K562 (cell line): ENCODE data around the gene NMRK2. TPM values are rescaled to one million over a fixed set of nuclear protein-coding genes. Genes with fewer than 3 reads are reported as not detected.

Source experiments
- ATAC-seq: fragments of 200-7000 bp; cut with Tn5 transposase; 3 replicates; pipeline ENCODE4 v1.9.1; 2020; ENCODE audit warnings: moderate library complexity
- BruUV-seq: library from RNA; stranded (reverse); fragments of 400-500 nt; replicated peaks from 2 replicates; lab custom pipeline; 2021; lab: Mats Ljungman, UMichigan
- CTCF ChIA-PET: fragments of 300-600 bp; formaldehyde crosslinking; extraction: SDS; loops from one replicate; lab custom pipeline; 2021; ENCODE audit warnings: low intra/inter-chr PET ratio; lab: Yijun Ruan, JAX
- POLR2A ChIA-PET: fragments of 300-600, 350-650 bp; sonication (Branson Sonifier 250); formaldehyde crosslinking; extraction: SDS; loops from one replicate; lab custom pipeline; 2021; ENCODE audit warnings: antibody characterized with exemption, inconsistent platforms; lab: Yijun Ruan, JAX
- DNase-seq, 4 experiments: peaks; one replicate each; pipeline versions ENCODE4 v3.0.0 to v3.0.0-alpha.2; 2011 to 2018; ENCODE audit warnings: low spot score in 3 of 4, mixed read lengths in 3 of 4; ENCODE audit errors: extremely low read depth in 1 of 4
- FAIRE-seq: peaks from 2 replicates; lab custom pipeline; 2011; peaks lifted over from hg19 to GRCh38; lab: Jason Lieb, UNC
- H2AFZ ChIP-seq: 2 replicates; pipeline ENCODE4 v1.6.0; 2011; ENCODE audit warnings: low read depth, low read length, control low read depth, inconsistent platforms
- H3K27ac ChIP-seq: fragments of 200-600 bp; 3 replicates; pipeline ENCODE4 v1.8.0; 2011; ENCODE audit warnings: low read depth, mild to moderate bottlenecking, control low read depth, inconsistent platforms, low read length, moderate library complexity, mixed read lengths; ENCODE audit errors: extremely low read depth
- H3K27me3 ChIP-seq, 2 experiments: fragments of 300-600 bp in 1 of 2; 2 replicates in 1 of 2; 3 replicates in 1 of 2; pipeline versions ENCODE4 v1.6.0 to v1.8.0; 2011; ENCODE audit warnings: inconsistent platforms in 2 of 2, low read length in 2 of 2, mild to moderate bottlenecking in 1 of 2, mixed read lengths in 1 of 2, moderate library complexity in 1 of 2; ENCODE audit not compliant: control insufficient read depth in 2 of 2, insufficient read depth in 2 of 2
- H3K36me3 ChIP-seq: fragments of 300-600 bp; 3 replicates; pipeline ENCODE4 v1.8.0; 2011; ENCODE audit warnings: mild to moderate bottlenecking, low read length, inconsistent platforms; ENCODE audit not compliant: control insufficient read depth, insufficient read depth
- H3K4me1 ChIP-seq, 2 experiments: fragments of 200-600 bp in 1 of 2; replicated peaks in 1 of 2; 2 replicates in 1 of 2; 3 replicates in 1 of 2; pipeline versions ENCODE4 v1.5.1 to v1.8.0; 2011; ENCODE audit warnings: inconsistent platforms in 2 of 2, low read length in 2 of 2, mild to moderate bottlenecking in 1 of 2, mixed read lengths in 1 of 2, moderate library complexity in 1 of 2; ENCODE audit not compliant: control insufficient read depth in 2 of 2, insufficient read depth in 2 of 2
- H3K4me2 ChIP-seq: 2 replicates; pipeline ENCODE4 v1.6.1; 2011; ENCODE audit warnings: low read length, control low read depth, inconsistent platforms, mixed read lengths; ENCODE audit not compliant: insufficient read depth
- H3K4me3 ChIP-seq: fragments of 200-600 bp; sonication (generic), shearing (Covaris generic); 2 replicates; pipeline ENCODE4 v1.5.1; 2016; ENCODE audit warnings: control low read depth, inconsistent platforms
- H3K79me2 ChIP-seq: fragments of 200-600 bp; 3 replicates; pipeline ENCODE4 v1.8.0; 2011; ENCODE audit warnings: low read length, inconsistent platforms; ENCODE audit not compliant: control insufficient read depth, insufficient read depth
- H3K9ac ChIP-seq, 2 experiments: 2 replicates each; pipeline versions ENCODE4 v1.6.0 to v1.6.1; 2011; ENCODE audit warnings: low read depth in 2 of 2, low read length in 2 of 2, control low read depth in 1 of 2, inconsistent platforms in 1 of 2, mild to moderate bottlenecking in 1 of 2, mixed read lengths in 1 of 2; ENCODE audit not compliant: insufficient read depth in 1 of 2
- H3K9me1 ChIP-seq: one replicate; pipeline ENCODE4 v1.6.0; 2011; ENCODE audit warnings: inconsistent platforms, mild to moderate bottlenecking, low read length, moderate library complexity; ENCODE audit not compliant: control insufficient read depth, insufficient read depth
- H3K9me3 ChIP-seq: replicated peaks from 2 replicates; pipeline ENCODE4 v1.5.1; 2011; ENCODE audit warnings: low read depth, low read length, inconsistent platforms; ENCODE audit not compliant: control insufficient read depth, insufficient read depth
- H4K20me1 ChIP-seq: replicated peaks from 2 replicates; pipeline ENCODE4 v1.6.1; 2011; ENCODE audit warnings: low read length, inconsistent platforms, mixed read lengths; ENCODE audit not compliant: control insufficient read depth, insufficient read depth
- CBFA2T2 ChIP-seq: fragments of 450-650 bp; conservative IDR thresholded peaks from 2 replicates; pipeline ENCODE4 v1.6.1; 2017; ENCODE audit warnings: mild to moderate bottlenecking
- DACH1 ChIP-seq: fragments of 450-650 bp; IDR thresholded peaks from 2 replicates; pipeline ENCODE4 v1.6.1; 2018; ENCODE audit not compliant: partially characterized antibody
- DIDO1 ChIP-seq: fragments of 450-650 bp; IDR thresholded peaks from 2 replicates; pipeline ENCODE4 v1.6.1; 2016; ENCODE audit warnings: low read depth, missing biosample characterization, missing genetic modification characterization
- ELF4 ChIP-seq: fragments of 450-650 bp; formaldehyde crosslinking; IDR thresholded peaks from 2 replicates; pipeline ENCODE4 v1.4.0; 2022; ENCODE audit warnings: missing genetic modification characterization
- HBP1 ChIP-seq: fragments of 450-650 bp; formaldehyde crosslinking; IDR thresholded peaks from 2 replicates; pipeline ENCODE4 v1.4.0; 2022; ENCODE audit warnings: missing genetic modification characterization
- HES1 ChIP-seq: fragments of 450-650 bp; IDR thresholded peaks from 2 replicates; pipeline ENCODE4 v1.6.1; 2016; ENCODE audit warnings: low read depth, mild to moderate bottlenecking, moderate library complexity
- IRF1 ChIP-seq: sonication (generic); formaldehyde crosslinking; IDR thresholded peaks from 2 replicates; pipeline ENCODE4 v1.8.0; 2022; ENCODE audit warnings: missing genetic modification reagents, mild to moderate bottlenecking, borderline replicate concordance
- POLR3A ChIP-seq: IDR thresholded peaks from 2 replicates; pipeline ENCODE4 v1.6.1; 2011; ENCODE audit warnings: borderline replicate concordance, mild to moderate bottlenecking, moderate library complexity; ENCODE audit not compliant: insufficient read length, insufficient read depth; ENCODE audit errors: extremely low read depth
- SRSF1 ChIP-seq: fragments of 200-400 bp; formaldehyde crosslinking; IDR thresholded peaks from 2 replicates; pipeline ENCODE4 v1.6.1; 2017; ENCODE audit warnings: mild to moderate bottlenecking, low read depth, low read length, moderate library complexity
- USF2 ChIP-seq: sonication (generic); formaldehyde crosslinking; IDR thresholded peaks from 2 replicates; pipeline ENCODE4 v1.5.0; 2020; ENCODE audit warnings: missing genetic modification reagents
- ZEB2 ChIP-seq: fragments of 450-650 bp; IDR thresholded peaks from 2 replicates; pipeline ENCODE4 v1.6.1; 2016
- ZMIZ1 ChIP-seq, 2 experiments: fragments of 150-350 bp in 1 of 2; IDR thresholded peaks; 2 replicates each; pipeline ENCODE4 v1.6.1; 2012 to 2016; ENCODE audit warnings: low read depth in 2 of 2, low read length in 2 of 2, mild to moderate bottlenecking in 1 of 2, moderate library complexity in 1 of 2
- ZNF3 ChIP-seq: fragments of 250-450 bp; sonication (Bioruptor Pico); IDR thresholded peaks from 2 replicates; pipeline ENCODE4 v1.5.0; 2021; ENCODE audit warnings: mild to moderate bottlenecking, moderate library complexity
- ZNF644 ChIP-seq: fragments of 200-800 bp; sonication (Bioruptor generic); IDR thresholded peaks from 2 replicates; pipeline ENCODE4 v1.6.1; 2016; ENCODE audit warnings: low read depth, missing genetic modification characterization, missing compliant biosample characterization
- ZNF696 ChIP-seq: fragments of 250-450 bp; sonication (Bioruptor Pico); conservative IDR thresholded peaks from 2 replicates; pipeline ENCODE4 v1.4.0; 2020; ENCODE audit warnings: mild to moderate bottlenecking, moderate library complexity
- ZNF780A ChIP-seq: fragments of 250-450 bp; sonication (Bioruptor Pico); IDR thresholded peaks from 2 replicates; pipeline ENCODE4 v1.5.0; 2021; ENCODE audit warnings: mild to moderate bottlenecking
- WGBS: fragments of 100-300 bp; shearing (Covaris generic); methylation state at CpG from one replicate; pipeline ENCODE4 v1.1.6; 2016; ENCODE audit warnings: low coverage, mixed read lengths; ENCODE audit not compliant: insufficient coverage; ENCODE audit errors: missing lambda C conversion rate; 5-methylcytosine and 5-hydroxymethylcytosine counted together
- in situ Hi-C: fragments of 300-500 bp; cut with MboI; formaldehyde crosslinking; loops from 4 replicates; pipeline ENCODE4 v1.15.0; 2018; ENCODE audit warnings: inconsistent platforms, mixed read lengths
- intact Hi-C: fragments of 100-400 bp; cut with micrococcal nuclease; formaldehyde crosslinking; loops from 2 replicates; pipeline ENCODE4 v1.14.2; 2022
- polyA plus RNA-seq, 8 experiments: library from polyadenylated mRNA; depleted of rRNA in 4 of 8; stranded (reverse) in 5 of 8; unstranded in 3 of 8; fragments of >200 nt; fragmentation: Nextera tagmentation in 2 of 8; fragmentation: Illumina TruSeq in 1 of 8; extraction: Ambion mirVana in 2 of 8; extraction: Trizol in 1 of 8; gene quantifications; 2 replicates each; pipeline versions ENCODE4 v1.2.1 to v1.2.3, GENCODE V29; 2011 to 2014; ENCODE audit warnings: inconsistent platforms in 1 of 8, missing spikeins in 1 of 8
- total RNA-seq, 7 experiments: library from RNA; depleted of rRNA in 6 of 7; stranded (reverse); fragments of >200 nt in 6 of 7; fragmentation: Illumina TruSeq in 2 of 7; extraction: Trizol in 2 of 7; gene quantifications; 2 replicates each; pipeline versions ENCODE4 v1.2.1 to v1.2.3, GENCODE V29; 2011 to 2021; ENCODE audit warnings: low replicate concordance in 1 of 7

Gene NMRK2
- total and polyA plus RNA-seq, 9 of the 15 experiments (the other 6 are each of a cell fraction or from before 2014, with no cell fraction given): not detected

GRCh38 chr19:3916033-3916432, 16.8 kb upstream of the NMRK2 start:
- H3K27ac ChIP-seq: no peak overlapping the region
- no peaks in the 10 kb centered on the region for H3K79me2 ChIP-seq
- intact Hi-C loops: no loop called here
- in situ Hi-C loops: no loop called here
- H3K4me3 ChIP-seq: no peak overlapping the region
- CTCF ChIA-PET: no interaction called here
- FAIRE-seq (peak; percentile 32), ATAC-seq (no peak), DNase-seq (no peak)
- no peaks in the 10 kb centered on the region for H3K36me3 ChIP-seq
- no peak overlapping the region for H3K9ac ChIP-seq
- POLR2A ChIA-PET: no interaction called here
- H3K9me3 ChIP-seq: peaks cover 7% of the 10 kb centered on the region
- peaks cover 0 to 10% of the 10 kb centered on the region in 2 experiments; a peak in 2 of 5 replicates for H3K27me3 ChIP-seq
- BruUV-seq: no TSS peak
- H3K9me1 ChIP-seq: no peaks in the 10 kb centered on the region
- H2AFZ ChIP-seq: no peak overlapping the region
- H4K20me1 ChIP-seq: no peaks in the 10 kb centered on the region
- no peak overlapping the region for H3K4me2 ChIP-seq
- 30% methylated on average over 5 of the region's 5 CpGs for WGBS
- peaks cover 0 to 7% of the 10 kb centered on the region in 2 experiments; a peak in 2 of 5 replicates for H3K4me1 ChIP-seq
- TF ChIP-seq HES1 (no peak), DIDO1 (tag) (no peak), ZNF644 (tag) (no peak), HBP1 (no peak), POLR3A (no peak), IRF1 (CRISPR knock-in tag) (no peak), ZNF780A (CRISPR knock-in tag) (no peak), ELF4 (no peak), ZNF3 (CRISPR knock-in tag) (no peak), ZEB2 (no peak), USF2 (no peak), DACH1 (no peak), SRSF1 (no peak), ZNF696 (CRISPR knock-in tag) (no peak), ZMIZ1 (IDR thresholded peaks at IDR 0.05; ENCODE audit: low read depth in 2 of 2, low read length in 2 of 2) (no peak), CBFA2T2 (no peak)
